ENCODE measurements around the gene FOXO3. TPM values are rescaled to one million over a fixed set of nuclear protein-coding genes. Genes with fewer than 3 reads are reported as not detected.

FOXO3 gene
- total RNA-seq, 4 donors from 2014 or later: 29.9 to 66.1 (median 59.1) TPM

DNA sequence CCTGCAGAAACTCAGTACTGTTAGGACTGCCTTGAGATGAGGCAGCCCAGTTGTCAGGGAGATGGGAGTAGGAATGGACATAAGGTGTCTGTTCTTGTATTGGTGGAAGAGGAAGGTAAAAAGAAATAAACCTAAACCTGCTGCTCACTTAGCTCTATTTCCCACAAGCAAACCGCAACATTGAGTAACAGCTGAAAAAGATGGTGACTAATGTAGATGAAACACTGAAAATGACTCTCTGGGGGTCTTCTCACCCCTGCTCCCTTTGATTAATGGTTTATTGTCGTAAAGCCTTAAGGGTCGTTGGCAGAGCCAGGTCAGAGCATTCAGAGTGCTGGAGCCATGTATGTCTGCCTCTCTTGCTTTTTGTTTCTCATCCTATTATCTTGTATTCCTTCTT lies 87.5 kb downstream of the FOXO3 start:
- Histone ChIP-seq H3K36me3 (no peaks in the 10 kb centered on the region), H3K27ac (no peak overlapping the region), H3K9me3 (no peaks in the 10 kb centered on the region), H3K27me3 (no peaks in the 10 kb centered on the region), H3K4me3 (no peak overlapping the region), H3K4me1 (peaks cover 26 to 55% (median 37%) of the 10 kb centered on the region in 4 donors)
- intact Hi-C loops (cut with DNase I; ENCODE audit: low total_unique reads) (no loop called here), in situ Hi-C loops (cut with MboI; ENCODE audit: low pct_ligation_motif_present in 1 of 4, low pct_unique_long_range_greater_than_20kb in 1 of 4, low sequenced_read_pairs in 3 of 4) (no loop called here)
- TF ChIP-seq POLR2A (IDR thresholded peaks at IDR 0.05): no peak
- no peak for TF ChIP-seq EP300 (IDR thresholded peaks at IDR 0.05; ENCODE audit: low read depth)
- TF ChIP-seq, protein P1, sequence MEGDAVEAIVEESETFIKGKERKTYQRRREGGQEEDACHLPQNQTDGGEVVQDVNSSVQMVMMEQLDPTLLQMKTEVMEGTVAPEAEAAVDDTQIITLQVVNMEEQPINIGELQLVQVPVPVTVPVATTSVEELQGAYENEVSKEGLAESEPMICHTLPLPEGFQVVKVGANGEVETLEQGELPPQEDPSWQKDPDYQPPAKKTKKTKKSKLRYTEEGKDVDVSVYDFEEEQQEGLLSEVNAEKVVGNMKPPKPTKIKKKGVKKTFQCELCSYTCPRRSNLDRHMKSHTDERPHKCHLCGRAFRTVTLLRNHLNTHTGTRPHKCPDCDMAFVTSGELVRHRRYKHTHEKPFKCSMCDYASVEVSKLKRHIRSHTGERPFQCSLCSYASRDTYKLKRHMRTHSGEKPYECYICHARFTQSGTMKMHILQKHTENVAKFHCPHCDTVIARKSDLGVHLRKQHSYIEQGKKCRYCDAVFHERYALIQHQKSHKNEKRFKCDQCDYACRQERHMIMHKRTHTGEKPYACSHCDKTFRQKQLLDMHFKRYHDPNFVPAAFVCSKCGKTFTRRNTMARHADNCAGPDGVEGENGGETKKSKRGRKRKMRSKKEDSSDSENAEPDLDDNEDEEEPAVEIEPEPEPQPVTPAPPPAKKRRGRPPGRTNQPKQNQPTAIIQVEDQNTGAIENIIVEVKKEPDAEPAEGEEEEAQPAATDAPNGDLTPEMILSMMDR (IDR thresholded peaks at IDR 0.05): no peak
- no peak for TF ChIP-seq POLR2AphosphoS5 (IDR thresholded peaks at IDR 0.05)
- WGBS, 2 donors (ENCODE audit: low coverage in 1 of 2): 88 to 92% methylated on average over 3 of the region's 3 CpGs
- DNase-seq: no peak

DNA sequence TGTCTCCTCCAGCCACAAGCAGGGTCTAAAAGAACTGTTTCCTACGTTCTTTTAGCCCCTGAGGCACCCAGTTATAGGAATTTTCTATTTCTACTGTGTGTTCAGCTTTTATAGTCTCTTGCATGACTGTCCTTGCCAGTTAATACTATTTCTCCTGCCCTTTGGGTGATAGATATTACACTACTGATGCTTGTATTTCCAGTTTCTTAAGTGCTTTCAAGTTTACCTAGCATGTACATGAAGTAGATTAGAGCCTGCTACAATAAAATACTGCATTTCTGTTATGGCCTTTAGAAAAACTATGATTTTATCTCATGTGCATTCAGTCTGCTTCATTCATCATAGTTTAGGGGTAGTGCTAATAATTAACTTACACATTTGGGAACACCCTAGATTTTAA lies 89.6 kb downstream of the FOXO3 start:
- Histone ChIP-seq H3K27ac (peak overlapping the region; percentile 70 to 87 (median 82)), H3K9me3 (no peaks in the 10 kb centered on the region), H3K27me3 (no peaks in the 10 kb centered on the region), H3K4me1 (peaks cover 31 to 65% (median 53%) of the 10 kb centered on the region in 4 donors), H3K4me3 (no peak overlapping the region), H3K36me3 (no peaks in the 10 kb centered on the region)
- WGBS, 2 donors (ENCODE audit: low coverage in 1 of 2): 55 to 67% methylated on average over 1 of the region's 1 CpG
- in situ Hi-C loops (cut with MboI; ENCODE audit: low pct_ligation_motif_present in 1 of 4, low pct_unique_long_range_greater_than_20kb in 1 of 4, low sequenced_read_pairs in 3 of 4): loop anchor here in 1 of 4 donors (25.0 kb wide), 1 partner anchor 88 kb away; the partner anchor contains the start of gene FOXO3
- TF ChIP-seq, protein P1 (IDR thresholded peaks at IDR 0.05): no peak
- TF ChIP-seq POLR2A (IDR thresholded peaks at IDR 0.05) (no peak), EP300 (IDR thresholded peaks at IDR 0.05; ENCODE audit: low read depth) (no peak), POLR2AphosphoS5 (IDR thresholded peaks at IDR 0.05) (no peak)
- intact Hi-C loops (cut with DNase I; ENCODE audit: low total_unique reads): loop anchor here (10.0 kb wide), 1 partner anchor 56 kb away; no protein-coding TSS in a partner anchor
- no peak for DNase-seq

DNA sequence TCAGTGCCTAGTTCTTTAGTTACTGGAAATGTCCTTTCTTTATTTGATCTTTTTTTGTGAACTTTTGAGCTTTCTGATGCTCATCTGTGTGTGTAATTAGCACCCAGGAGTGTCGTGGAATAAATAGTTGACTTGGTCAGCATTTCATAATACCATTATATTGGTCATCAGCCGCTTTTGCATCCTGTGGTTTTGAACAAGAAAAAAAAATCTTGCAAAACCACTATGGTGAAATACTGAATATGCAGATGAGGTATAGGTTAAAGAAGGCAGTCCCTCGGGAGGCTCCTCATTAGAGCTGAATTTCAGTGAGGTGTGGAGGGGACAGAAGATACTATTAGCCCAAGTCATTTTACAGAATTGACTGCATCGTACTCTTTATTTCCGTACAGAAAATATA lies 90.1 kb downstream of the FOXO3 start:
- Histone ChIP-seq H3K27ac (peak overlapping the region; percentile 70 to 87 (median 82)), H3K36me3 (no peaks in the 10 kb centered on the region), H3K4me3 (no peak overlapping the region), H3K27me3 (no peaks in the 10 kb centered on the region), H3K4me1 (peaks cover 35 to 70% (median 58%) of the 10 kb centered on the region in 4 donors), H3K9me3 (no peaks in the 10 kb centered on the region)
- intact Hi-C loops (cut with DNase I; ENCODE audit: low total_unique reads) (loop anchor here (10.0 kb wide), 1 partner anchor 56 kb away; no protein-coding TSS in a partner anchor), in situ Hi-C loops (cut with MboI; ENCODE audit: low pct_ligation_motif_present in 1 of 4, low pct_unique_long_range_greater_than_20kb in 1 of 4, low sequenced_read_pairs in 3 of 4) (loop anchor here in 1 of 4 donors (25.0 kb wide), 1 partner anchor 88 kb away; the partner anchor contains the start of gene FOXO3)
- no peak for DNase-seq
- TF ChIP-seq POLR2A (IDR thresholded peaks at IDR 0.05) (no peak), POLR2AphosphoS5 (IDR thresholded peaks at IDR 0.05) (no peak), EP300 (IDR thresholded peaks at IDR 0.05; ENCODE audit: low read depth) (no peak)
- TF ChIP-seq, protein P1 (IDR thresholded peaks at IDR 0.05): no peak
- WGBS, 2 donors (ENCODE audit: low coverage in 1 of 2): 55 to 70% methylated on average over 5 of the region's 5 CpGs

DNA sequence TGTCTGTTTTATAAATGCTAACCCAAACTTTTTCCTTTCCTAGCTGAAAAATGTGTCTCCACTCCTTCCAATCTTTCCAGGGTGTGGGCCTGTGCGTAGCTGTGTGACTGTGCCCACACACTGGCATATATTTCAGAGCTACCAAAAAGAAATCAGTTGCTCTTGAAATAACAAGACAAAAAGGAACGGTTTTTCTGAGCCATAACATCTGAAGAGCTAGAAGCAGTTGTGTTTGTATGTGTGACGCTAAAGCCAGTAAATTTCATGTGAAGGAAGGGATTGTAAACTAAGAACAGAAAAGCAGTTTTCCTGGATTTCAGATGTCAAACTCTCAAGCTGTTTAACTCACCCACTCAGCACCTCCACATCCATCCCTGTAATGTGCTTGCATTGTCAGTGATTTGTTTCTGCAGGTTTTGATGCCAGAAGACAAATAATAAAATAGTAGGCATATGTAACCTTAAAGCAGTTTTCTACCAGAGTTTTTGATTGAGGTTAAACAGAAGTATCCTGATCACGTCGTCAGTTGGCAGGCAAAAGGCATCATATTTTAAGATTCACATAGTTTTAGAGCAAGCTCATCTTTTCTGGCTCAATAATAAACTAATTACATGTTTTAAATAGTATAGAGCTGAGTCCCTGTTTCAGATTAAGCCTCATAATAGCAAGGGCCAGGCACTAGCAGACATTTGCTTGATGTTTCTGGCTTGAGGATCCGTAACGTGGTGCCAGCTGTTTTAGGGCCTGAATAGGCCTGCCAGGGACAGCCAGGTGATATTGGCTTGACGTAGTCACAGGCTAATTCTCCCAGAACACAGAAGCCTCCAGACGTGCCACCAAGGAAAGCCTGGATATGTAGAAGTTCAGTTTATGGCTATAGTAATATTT lies 90.9 kb downstream of the FOXO3 start:
- H3K9me3 ChIP-seq: no peaks in the 10 kb centered on the region
- H3K27ac ChIP-seq: peak overlapping the region; percentile 70 to 87 (median 82)
- TF ChIP-seq POLR2AphosphoS5 (IDR thresholded peaks at IDR 0.05) (peak; percentile 34 to 70 (median 58)), EP300 (IDR thresholded peaks at IDR 0.05; ENCODE audit: low read depth) (peak; percentile 5)
- TF ChIP-seq, protein P1 (IDR thresholded peaks at IDR 0.05): no peak
- no peaks in the 10 kb centered on the region for H3K36me3 ChIP-seq
- H3K4me1 ChIP-seq: peaks cover 44 to 73% (median 60%) of the 10 kb centered on the region in 4 donors
- no peak for DNase-seq
- in situ Hi-C loops (cut with MboI; ENCODE audit: low pct_ligation_motif_present in 1 of 4, low pct_unique_long_range_greater_than_20kb in 1 of 4, low sequenced_read_pairs in 3 of 4): loop anchor here in 1 of 4 donors (25.0 kb wide), 1 partner anchor 89 kb away; the partner anchor contains the start of gene FOXO3
- H3K4me3 ChIP-seq: no peak overlapping the region
- intact Hi-C loops (cut with DNase I; ENCODE audit: low total_unique reads): loop anchor here (10.0 kb wide), 1 partner anchor 57 kb away; no protein-coding TSS in a partner anchor
- 58 to 63% methylated on average over 7 to 9 of the region's 9 CpGs for WGBS, 2 donors (ENCODE audit: low coverage in 1 of 2)
- no peaks in the 10 kb centered on the region for H3K27me3 ChIP-seq
